CD4-positive, alpha-beta T cell treated with Interferon gamma for 1 hour (primary cell): ENCODE measurements around the gene CCDC171.
"Not testable (repeated sequence)": the region's sequence is repeated elsewhere in the genome, so short reads cannot be mapped to it uniquely, and the experiment has no call there.

Source experiments
- DNase-seq: peaks from one replicate; pipeline ENCODE4 v3.0.0-alpha.2; 2020

Gene CCDC171

DNA sequence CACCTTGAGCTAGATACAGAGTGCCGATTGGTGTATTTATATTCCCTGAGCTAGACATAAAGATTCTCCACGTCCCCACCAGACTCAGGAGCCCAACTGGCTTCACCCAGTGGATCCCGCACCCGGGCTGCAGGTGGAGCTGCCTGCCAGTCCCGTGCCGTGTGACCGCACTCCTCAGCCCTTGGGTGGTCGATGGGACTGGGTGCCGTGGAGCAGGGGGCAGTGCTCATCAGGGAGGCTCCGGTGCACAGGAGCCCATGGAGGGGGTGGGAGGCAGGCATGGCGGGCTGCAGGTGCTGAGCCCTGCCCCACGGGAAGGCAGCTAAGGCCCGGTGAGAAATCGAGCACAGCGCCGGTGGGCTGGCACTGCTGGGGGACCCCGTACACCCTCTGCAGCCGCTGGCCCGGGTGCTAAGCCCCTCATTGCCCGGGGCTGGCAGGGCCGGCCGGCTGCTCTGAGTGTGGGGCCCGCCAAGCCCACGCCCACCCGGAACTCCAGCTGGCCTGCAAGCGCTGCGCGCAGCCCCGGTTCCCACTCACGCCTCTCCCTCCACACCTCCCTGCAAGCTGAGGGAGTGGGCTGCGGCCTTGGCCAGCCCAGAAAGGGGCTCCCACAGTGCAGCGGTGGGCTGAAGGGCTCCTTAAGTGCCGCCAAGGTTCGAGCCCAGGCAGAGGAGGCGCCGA lies 147.2 kb downstream of the CCDC171 start:
- DNase-seq = not testable (repeated sequence)

DNA sequence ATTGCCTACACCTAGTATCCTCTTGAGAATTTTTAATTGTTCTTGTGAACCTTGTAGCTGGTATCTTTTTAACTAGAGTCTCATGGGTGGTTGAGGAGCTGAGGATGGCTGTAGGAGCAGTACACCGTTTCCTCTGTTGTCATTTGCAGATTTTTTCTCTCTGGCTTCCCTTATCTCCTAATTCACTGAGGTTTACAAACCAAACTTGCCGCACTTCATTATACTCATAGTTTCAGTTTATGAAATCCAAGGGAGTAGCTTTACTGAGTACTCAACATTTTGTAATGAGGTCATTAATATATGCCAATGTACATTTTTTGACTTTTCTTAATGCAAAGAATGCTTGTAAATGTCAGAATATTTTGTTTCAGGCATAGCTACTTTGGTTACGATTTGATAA lies 154.2 kb downstream of the CCDC171 start:
- no peak for DNase-seq

DNA sequence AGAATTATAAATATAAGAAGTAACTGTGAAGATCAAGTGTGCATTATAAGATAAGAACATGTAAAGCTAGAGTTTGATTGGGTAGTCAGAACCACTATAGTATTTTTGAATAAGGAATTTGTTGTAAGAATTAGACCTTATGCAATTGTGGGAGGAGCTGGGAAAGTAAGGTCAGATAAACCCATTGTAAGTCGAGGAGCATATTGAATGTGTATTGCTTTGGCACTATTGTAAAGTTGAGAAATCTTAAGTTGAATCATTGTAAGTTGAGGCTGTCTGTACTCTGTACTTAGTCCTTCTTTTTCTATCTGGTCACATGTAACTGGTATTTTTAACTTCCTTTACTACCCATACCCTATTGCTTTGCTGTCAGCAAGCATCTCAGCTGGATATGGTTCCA lies 158.7 kb downstream of the CCDC171 start:
- DNase-seq = no peak

DNA sequence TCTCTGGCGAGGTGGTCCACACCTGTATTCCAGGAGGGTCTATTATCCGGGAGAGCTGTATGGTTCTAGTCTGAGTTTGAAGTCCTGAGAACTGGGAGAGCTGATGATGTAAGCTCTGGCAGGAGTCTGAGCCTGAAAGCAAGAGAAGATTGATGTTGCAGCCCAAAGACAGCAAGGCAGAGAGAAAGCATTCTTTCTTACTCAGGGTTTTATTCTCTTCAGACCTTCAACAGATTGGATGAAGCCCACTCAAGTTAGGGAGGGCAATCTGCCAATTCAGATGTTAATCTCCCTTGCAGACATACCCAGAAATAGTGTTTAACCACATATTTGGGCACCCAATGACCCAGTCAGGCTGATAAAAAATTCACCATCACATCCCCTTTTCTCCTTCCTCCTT lies 159.1 kb downstream of the CCDC171 start:
- no peak for DNase-seq

DNA sequence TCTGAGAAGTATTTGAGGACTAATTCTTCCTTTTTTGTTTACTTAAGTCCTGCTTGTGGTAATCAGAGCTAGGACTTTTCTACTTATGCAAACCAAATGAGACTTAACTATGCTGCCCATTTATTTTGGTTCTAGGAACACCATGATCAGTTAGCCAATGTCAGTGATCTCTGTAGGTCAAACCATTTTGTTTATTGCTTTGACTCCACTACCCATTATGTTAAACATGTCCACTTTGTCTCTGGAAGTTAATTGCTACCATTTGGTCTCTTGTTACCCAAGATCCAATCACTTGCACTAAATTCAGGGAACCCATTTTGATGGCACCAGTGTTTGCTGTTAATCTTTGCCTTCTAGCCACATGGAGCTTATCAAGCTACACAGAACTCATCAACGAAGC lies 161.9 kb downstream of the CCDC171 start:
- no peak for DNase-seq

DNA sequence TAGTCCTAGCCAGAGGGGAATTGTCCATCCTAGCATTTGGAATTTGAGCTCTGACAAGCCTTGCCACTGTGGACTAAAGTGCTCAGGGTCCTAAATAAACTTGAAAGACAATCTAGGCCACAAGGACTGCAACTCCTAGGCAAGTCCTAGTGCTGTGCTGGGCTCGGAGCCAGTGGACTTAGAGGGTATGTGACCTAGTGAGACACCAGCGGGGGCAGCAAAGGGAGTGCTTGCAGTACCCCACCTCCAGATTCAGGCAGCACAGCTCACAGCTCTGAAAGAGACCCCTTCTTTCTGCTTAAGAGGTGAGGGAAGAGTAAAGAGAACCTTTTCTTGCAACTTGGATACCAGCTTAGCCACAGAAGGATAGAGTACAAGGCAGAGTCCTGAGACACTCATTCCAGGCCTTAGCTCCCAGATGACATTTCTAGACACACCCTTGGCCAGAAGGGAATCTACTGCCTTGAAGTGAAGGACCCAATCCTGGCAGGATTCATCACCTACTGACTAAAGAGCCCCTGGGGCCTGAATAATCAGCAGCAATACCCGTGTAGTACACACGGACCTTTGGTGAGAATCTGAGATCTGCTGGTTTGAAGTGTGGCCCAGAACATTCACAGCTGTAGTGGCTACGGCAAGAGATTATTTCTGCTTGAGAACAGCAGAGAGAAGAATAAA lies 164.6 kb downstream of the CCDC171 start:
- no peak for DNase-seq

DNA sequence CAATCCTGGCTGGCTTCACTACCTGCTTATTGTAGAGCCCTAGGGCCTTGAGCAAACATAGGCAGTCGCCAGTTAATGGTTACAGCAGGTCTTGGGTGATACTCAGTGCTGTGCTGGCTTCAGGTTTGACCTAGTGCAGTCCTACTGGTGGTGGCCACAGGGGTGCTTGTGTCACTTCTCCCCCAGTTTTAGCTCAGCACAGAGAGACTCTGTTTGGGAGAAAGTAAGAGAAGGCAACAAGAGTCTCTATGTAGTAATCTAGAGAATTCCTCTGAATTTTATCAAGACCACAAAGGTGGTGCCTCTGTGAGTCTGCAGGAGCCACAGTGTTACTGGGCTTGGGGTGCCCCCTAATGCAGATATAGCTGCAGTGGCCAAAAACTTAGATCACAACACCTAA lies 165.6 kb downstream of the CCDC171 start:
- no peak for DNase-seq

DNA sequence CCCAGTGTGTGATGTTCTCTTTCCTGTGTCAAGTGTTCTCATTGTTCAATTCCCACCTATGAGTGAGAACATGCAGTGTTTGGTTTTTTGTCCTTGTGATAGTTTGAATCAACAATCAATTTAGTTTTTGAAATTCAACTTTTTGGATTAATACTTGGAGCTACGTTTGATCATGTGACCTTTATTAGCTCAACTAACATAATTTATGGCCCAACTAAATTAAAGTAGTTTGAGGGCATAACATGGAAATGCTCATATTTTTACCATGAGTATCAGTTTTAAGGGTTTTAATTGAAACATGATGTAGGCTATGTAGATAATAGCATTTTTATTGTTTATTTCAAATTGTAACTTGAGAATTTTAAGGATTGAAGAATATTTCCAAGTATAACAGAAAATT lies 168.0 kb downstream of the CCDC171 start:
- no peak for DNase-seq

DNA sequence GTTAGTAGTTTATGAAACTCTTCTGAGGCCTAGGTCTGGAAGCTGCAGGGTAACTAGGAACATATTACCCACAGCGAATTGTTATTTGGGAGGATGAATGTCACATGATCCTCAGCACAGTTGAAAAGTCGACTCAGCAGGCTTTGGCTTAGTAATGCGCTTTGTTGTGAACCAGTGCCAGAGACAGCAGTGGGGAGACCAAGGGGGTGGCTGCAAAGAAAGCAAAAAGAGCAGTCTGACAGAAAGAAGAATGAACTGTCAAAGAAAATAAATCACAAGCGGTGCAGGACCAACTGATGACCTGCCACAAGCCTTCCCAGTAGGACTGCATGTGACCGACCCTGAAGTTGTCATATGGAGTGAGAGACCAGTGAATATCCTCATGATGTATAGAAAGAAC lies 170.0 kb downstream of the CCDC171 start:
- DNase-seq = no peak

DNA sequence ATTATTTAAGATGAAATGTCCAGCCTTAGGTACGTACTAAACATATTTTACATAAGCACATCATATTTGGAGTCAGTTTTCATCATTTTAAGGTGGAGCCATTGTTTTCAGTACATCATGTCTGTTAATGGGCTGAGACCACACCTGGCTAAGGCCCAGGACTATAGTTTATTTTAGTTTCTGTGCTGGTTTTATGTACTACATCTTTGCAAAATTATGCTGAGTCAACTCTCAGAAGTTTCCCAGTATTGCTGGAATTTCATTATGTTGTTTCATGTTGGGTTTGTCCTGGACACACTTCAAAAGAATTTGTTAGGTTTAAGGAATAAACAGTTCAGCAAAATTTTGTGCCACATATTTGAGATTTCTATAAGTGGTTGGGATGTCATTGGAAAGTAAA lies 171.2 kb downstream of the CCDC171 start:
- DNase-seq = no peak

DNA sequence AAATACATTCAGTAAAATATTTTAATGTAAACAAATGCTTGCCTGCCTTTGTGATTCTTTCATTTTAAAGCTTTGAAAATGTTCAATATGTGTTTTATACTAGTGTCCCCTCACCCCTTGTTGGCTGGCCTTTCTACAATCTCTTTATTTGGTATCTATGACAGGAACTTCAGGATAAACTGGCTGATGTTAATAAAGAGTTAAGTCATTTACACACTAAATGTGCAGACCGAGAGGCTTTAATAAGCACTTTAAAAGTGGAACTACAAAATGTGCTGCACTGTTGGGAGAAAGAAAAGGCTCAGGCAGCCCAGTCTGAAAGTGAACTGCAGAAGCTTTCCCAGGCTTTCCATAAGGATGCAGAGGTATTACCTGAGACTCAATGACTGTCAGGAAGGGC lies 171.8 kb downstream of the CCDC171 start:
- no peak for DNase-seq

DNA sequence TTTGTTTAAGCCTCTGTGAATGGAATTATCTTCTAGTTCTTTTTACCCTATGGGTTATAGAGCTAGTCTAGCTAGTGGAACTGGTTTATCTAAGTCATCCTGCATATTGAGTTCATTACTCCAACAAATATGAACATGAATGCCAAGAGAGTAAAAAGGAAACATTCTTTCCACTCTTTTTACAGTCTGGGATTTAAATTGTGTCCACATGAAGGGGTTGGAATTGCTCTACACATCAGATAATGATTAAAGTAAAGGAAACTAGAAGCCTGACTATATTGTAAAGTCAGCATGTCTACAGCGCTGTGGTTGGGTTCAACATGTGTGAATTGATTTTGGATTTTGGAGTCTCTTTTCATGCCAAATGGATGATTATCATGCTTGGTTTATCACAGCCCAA lies 173.1 kb downstream of the CCDC171 start:
- DNase-seq = no peak

DNA sequence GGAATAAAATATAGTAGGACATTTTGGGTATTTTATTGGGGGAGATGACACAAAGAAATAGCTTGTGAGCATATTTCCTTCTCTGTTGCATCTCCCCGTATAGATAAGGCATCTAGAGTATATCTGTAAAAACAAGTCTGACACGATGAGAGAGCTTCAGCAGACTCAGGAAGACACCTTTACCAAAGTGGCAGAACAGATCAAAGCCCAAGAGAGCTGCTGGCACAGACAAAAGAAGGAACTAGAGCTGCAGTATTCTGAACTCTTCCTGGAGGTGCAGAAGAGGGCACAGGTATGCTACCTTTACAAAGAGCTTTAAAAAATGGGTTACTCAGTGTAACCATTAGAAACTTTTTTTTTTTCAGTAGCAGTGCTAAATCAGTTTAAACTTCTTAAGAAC lies 176.7 kb downstream of the CCDC171 start:
- no peak for DNase-seq

DNA sequence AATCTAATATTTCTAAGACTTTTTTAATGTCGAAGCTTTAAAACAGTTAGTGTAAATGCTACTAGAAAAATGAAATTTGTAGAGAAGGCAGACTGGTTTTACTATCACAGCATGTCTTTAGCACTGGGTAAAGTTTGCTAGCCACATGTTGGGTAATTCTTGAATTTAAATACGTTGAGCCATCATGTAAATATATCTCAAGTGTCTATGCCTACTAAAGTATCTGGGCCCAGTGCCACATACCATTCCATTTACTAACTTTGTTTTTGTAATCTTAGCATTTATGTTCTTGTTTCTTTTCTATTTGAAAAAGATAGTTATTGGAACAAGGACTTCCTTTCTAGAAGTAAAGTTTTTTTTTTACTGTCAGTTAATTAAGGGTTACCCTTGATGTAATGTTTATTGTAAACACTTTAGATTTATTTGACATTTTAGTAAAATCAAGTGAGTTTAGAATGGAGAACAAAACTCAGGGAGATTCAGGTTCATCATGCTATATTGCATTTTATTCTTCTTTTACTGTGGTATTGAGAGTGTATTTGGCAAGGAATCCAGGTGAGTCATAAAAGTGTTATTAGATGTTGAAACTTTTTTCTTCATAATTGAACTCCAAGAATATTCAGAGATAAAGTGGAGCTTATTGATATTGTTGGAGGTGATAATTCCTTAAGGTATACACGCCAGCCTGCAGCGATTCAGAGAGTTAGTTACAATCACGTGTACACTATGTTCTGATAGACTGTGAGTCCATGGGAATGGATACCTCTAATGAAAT lies 182.4 kb downstream of the CCDC171 start:
- DNase-seq = no peak

DNA sequence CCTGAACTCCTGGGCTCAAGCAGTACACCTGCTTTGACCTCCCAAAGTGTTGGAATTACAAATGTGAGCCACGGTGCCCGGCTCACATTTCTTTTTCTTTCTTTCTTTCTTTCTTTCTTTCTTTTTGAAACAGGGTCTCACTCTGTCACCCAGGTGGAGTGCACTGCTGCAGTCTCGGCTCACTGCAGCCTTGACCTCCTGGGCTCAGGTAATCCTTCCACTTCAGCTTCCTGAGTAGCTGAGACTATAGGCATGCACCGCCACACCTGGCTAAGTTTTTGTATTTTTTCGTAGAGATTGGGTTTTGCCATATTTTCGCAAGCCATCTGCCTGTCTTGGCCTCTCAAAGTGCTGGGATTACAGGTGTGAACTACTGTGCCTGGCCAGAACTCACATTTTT lies 183.7 kb downstream of the CCDC171 start:
- DNase-seq = no peak

DNA sequence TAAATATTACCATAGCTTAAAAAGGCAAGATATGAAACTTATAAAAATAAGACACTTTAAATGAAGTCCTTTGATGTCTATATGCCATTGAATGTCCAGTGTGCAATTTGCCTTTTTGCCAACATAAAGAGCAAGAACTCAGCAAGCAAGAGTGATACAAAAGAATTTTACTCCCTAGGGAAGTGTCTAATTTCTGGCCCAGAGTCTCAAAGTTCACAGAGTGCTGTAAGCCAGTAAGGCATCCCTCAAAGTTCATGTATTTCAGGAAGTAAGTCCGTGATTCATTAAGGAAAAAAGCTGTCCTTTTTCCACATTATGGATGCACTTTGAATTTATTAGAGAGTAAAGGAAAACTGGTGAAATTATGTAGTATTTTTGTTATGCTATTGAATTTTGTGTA lies 185.2 kb downstream of the CCDC171 start:
- no peak for DNase-seq

DNA sequence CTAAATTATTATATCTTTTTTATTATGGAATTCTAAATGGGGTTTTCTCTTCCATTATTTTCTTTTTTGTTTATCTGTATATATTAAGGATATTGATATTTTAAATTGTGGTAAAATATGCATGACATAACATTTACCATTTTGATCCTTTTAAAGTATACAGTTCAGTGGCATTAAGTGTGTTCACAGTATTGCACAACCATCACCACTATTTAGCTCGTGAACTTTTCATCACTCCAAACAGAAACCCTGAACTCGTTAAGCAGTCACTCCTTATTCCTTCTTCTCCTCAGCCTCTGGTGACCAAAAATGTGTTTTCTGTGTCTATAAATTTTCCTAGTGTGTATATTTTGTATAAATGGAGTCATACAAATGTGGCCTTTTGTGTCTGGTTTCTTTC lies 188.2 kb downstream of the CCDC171 start:
- DNase-seq = no peak

DNA sequence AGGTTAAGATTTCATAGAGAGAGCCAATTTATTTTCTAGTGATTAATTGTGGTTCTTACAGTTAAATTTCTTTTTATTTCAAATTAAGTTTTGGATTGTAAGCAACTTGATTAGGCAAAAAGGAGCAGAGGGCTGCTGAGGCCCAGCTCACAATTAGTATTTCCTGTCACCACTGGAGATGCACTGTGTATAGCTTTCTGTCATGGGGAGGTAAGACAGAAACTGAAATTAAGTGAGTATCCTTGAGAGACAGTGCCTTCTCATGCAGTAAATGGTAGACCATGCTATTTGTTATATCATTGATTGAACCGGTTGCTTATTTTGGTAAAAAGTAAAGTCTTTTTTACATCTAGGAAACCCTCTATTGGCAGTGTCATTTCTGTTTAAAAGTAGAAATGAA lies 190.7 kb downstream of the CCDC171 start:
- DNase-seq = no peak

DNA sequence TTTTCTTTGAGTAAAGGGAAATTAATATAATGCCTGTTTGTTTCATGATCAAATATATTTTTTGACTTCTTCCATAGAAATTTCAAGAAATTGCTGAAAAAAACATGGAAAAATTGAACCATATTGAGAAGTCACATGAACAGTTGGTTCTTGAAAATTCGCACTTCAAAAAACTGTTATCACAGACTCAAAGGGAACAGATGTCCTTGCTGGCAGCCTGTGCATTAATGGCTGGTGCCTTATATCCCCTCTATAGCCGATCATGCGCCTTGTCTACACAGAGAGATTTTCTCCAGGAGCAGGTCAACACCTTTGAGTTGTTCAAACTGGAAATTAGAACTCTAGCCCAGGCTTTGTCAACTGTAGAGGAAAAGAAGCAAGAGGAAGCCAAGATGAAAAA lies 191.4 kb downstream of the CCDC171 start:
- DNase-seq = no peak

DNA sequence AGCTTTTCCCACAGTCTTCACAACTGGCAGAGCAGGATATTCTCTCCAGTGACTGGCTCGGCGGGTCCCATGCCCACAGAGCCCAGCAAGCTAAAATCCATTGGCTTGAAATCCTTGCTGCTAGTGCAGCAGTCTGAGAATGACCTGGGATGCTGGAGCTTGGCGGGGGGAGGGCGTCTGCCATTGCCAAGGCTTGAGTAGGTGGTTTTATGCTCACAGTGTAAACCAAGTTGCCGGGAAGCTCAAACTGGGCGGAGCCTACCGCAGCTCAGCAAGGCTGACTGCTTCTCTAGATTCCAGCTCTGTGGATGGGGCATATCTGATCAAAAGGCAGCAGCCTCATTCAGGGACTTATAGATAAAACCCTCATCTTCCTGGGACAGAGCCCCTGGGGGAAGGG lies 194.1 kb downstream of the CCDC171 start:
- no peak for DNase-seq

DNA sequence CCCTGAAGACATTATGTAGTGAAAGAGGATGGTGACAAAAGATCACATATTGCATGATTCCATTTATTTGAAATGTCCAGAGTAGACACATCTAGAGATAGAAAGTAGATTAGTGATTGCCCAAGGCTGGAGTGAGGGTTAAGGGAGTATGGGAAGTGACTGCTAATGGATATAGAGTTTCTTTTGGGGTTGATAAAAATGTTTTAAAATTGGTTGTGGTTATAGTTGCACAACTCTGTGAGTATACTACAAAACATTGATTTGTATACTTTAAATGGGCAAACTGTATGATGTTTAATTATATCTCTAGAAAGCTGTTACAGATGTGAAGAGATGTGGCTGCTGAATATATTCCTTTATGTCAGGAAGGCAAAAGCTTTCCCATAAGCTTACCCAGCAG lies 202.8 kb downstream of the CCDC171 start:
- no peak for DNase-seq

DNA sequence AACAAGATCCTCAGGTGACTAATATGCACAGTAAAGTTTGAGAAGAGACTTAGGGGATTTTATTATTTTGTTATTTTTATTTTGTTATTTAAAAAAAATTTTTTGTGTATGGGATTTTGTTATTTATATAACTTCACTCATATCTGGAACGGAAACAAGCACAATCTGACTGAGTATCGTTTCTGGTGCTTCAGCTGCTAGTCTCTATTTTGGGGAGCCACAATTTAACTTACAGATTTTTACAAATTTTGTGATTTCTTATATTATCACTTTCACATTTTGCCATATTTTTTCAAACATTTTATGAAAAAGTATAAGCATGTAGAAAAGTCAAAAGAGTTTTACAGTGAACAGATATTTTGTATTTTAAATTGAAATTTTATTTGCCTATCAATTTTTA lies 208.7 kb downstream of the CCDC171 start:
- DNase-seq = no peak

DNA sequence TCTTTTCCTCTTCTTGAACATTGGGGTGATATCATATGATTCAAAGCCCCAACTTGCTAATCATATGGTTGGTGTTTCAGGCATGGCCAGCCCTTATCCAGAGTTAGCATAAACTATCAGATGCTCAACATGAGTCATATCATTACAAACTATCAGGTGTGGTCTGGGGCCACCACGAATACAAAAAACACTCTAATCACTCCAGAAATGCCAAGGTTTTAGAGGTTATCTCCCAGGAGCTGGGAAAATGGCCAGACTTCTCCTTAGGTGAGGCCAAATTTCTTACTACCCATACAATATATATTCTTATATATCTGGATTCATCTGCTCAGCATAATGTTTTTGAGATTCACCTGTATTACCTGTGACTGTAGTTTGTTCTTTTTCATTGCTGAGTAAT lies 210.5 kb downstream of the CCDC171 start:
- no peak for DNase-seq

DNA sequence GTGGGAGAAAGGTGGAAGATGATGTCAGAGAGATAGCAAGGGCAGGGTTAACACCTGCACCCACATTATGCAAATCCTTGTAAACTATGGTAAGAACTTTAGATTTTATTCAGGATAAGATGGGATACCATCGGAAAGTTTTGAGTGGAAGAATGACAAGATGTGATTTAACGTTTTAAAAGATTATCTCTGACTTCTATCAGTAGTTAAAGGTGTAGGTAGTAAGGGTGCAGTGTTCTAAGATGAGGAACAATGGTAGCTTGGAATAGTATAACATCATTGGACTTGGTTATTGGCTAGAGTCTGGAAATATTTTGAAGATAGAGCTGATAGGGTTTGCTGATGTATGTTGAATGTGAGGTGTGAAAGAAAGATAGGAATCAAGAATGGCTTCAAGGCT lies 211.3 kb downstream of the CCDC171 start:
- DNase-seq = no peak
